ENCODE results near the gene DHX40.

DHX40 gene

GRCh38 chr17:59619298-59620063 is 54.1 kb downstream of the DHX40 start, which contains the start of gene CLTC:
CLTC (plus strand) TSS chr17:59619895; CDS start chr17:59620132, 237 bp downstream.
- TF ChIP-seq, protein P1, sequence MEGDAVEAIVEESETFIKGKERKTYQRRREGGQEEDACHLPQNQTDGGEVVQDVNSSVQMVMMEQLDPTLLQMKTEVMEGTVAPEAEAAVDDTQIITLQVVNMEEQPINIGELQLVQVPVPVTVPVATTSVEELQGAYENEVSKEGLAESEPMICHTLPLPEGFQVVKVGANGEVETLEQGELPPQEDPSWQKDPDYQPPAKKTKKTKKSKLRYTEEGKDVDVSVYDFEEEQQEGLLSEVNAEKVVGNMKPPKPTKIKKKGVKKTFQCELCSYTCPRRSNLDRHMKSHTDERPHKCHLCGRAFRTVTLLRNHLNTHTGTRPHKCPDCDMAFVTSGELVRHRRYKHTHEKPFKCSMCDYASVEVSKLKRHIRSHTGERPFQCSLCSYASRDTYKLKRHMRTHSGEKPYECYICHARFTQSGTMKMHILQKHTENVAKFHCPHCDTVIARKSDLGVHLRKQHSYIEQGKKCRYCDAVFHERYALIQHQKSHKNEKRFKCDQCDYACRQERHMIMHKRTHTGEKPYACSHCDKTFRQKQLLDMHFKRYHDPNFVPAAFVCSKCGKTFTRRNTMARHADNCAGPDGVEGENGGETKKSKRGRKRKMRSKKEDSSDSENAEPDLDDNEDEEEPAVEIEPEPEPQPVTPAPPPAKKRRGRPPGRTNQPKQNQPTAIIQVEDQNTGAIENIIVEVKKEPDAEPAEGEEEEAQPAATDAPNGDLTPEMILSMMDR (IDR thresholded peaks at IDR 0.05; ENCODE audit: extremely low read depth, insufficient read depth, missing control alignments), result no peak
- peak; percentile 82 for DNase-seq (ENCODE audit: low spot score)
- in situ Hi-C loops (cut with MboI; ENCODE audit: low pct_unique_long_range_greater_than_20kb, low sequenced_read_pairs, unreplicated experiment), result no loop called here

DNA sequence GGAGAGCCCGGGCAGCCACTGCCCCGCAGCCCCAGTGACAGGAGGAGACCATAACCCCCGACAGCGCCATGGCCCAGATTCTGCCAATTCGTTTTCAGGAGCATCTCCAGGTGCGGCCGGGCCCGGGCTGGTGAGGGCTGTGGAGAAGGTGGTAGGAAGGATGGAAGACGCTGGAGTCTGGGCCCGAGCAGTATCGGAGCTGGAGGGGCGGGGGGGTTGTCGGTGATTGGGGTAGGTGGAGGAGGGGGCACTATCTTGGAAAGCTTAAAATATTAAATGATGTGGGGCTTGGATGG is 54.6 kb downstream of the DHX40 start:
- no peak for DNase-seq (ENCODE audit: low spot score)
- TF ChIP-seq, protein P1 (IDR thresholded peaks at IDR 0.05; ENCODE audit: extremely low read depth, insufficient read depth, missing control alignments), result no peak
- in situ Hi-C loops (cut with MboI; ENCODE audit: low pct_unique_long_range_greater_than_20kb, low sequenced_read_pairs, unreplicated experiment), result no loop called here

DNA sequence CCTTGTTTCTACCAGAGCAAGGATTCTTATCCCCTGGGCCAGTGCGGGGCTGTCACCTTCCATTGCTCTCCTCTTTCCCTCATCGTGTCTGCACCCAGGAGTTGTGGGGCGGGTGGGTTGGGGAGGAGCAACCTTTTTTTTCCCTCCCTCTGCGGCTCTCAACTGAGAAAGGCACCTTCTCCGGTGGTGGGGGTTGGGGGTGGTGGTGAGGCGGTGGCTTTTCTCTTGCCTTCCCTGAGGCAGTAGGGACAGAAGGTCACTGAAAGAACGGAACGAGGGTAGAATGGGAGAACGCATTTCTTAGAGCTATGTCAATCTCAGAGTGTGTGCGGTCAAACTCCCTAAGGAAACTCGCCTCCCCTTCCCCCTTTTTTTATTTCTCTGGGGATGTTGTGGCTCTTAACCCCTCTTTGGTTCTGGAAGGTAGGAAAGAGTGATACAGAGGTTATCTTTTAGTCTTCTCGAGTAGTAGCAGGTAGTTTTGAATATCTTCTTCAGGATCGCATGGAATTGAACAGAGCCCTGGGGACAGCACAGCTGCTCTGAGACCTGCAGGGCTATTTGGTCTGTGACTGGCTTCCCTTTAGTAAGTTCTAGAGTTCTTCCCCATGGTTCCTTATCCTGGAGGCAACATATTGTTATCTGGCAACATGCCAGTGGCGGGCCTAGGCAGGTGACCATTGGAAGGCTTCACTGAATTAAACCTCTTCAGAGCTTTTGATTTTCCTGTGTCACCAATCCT is 55.3 kb downstream of the DHX40 start:
- peak; percentile 47 for DNase-seq (ENCODE audit: low spot score)
- TF ChIP-seq, protein P1 (IDR thresholded peaks at IDR 0.05; ENCODE audit: extremely low read depth, insufficient read depth, missing control alignments), result no peak
- in situ Hi-C loops (cut with MboI; ENCODE audit: low pct_unique_long_range_greater_than_20kb, low sequenced_read_pairs, unreplicated experiment), result no loop called here

DNA sequence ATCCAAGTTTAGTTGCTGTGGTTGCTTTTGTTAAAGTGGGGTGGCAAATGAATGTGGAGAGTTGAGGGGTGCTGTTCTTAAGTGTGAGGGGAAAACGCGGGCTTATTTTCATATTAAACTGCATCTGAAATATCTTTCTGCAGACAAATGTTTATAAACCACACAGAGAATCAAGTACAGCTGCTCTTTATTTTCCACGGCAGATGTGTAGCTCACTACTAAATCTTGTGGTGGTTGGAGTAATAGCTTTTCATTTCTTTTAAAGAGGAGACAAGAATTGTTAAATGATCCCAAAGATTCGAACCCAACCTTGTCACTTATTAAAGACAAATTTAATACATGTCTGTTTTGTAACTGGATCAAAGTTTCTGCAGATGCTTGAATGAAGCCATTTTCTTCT is 56.4 kb downstream of the DHX40 start:
- TF ChIP-seq, protein P1 (IDR thresholded peaks at IDR 0.05; ENCODE audit: extremely low read depth, insufficient read depth, missing control alignments), result no peak
- in situ Hi-C loops (cut with MboI; ENCODE audit: low pct_unique_long_range_greater_than_20kb, low sequenced_read_pairs, unreplicated experiment), result no loop called here
- no peak for DNase-seq (ENCODE audit: low spot score)

DNA sequence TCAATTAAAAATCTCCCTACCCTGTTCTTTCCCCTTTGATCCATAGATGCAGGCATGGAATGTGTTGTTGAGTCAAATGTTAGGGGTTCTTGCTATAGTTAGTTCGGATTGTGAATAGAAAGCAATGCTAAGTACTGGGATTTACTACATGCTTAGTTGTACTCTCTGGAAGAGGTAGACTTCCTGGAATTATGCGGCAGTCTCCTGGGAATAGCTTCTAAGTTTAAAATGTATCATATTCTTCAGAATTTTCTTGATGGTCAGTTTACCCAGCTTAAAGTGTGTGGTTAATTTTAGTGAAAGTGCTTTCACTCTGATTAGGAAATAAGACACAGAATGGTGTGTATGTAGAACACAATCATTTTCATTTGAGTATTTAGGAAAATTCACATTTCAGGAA is 57.7 kb downstream of the DHX40 start:
- TF ChIP-seq, protein P1 (IDR thresholded peaks at IDR 0.05; ENCODE audit: extremely low read depth, insufficient read depth, missing control alignments), result no peak
- in situ Hi-C loops (cut with MboI; ENCODE audit: low pct_unique_long_range_greater_than_20kb, low sequenced_read_pairs, unreplicated experiment), result no loop called here
- no peak for DNase-seq (ENCODE audit: low spot score)

GRCh38 chr17:59626756-59627155 is 61.3 kb downstream of the DHX40 start:
- in situ Hi-C loops (cut with MboI; ENCODE audit: low pct_unique_long_range_greater_than_20kb, low sequenced_read_pairs, unreplicated experiment), result no loop called here
- DNase-seq (ENCODE audit: low spot score), result no peak
- TF ChIP-seq, protein P1 (IDR thresholded peaks at IDR 0.05; ENCODE audit: extremely low read depth, insufficient read depth, missing control alignments), result no peak

All from GM13977 (cell line).